ENCODE measurements around the gene MPZL2. TPM values are rescaled to one million over a fixed set of nuclear protein-coding genes. Genes with fewer than 3 reads are reported as not detected.

The MPZL2 gene
- total and polyA plus RNA-seq, 10 of the 15 experiments (the other 5 are each of a cell fraction or from before 2014, with no cell fraction given), result 0.81 to 4.8 (median 3.1) TPM

DNA sequence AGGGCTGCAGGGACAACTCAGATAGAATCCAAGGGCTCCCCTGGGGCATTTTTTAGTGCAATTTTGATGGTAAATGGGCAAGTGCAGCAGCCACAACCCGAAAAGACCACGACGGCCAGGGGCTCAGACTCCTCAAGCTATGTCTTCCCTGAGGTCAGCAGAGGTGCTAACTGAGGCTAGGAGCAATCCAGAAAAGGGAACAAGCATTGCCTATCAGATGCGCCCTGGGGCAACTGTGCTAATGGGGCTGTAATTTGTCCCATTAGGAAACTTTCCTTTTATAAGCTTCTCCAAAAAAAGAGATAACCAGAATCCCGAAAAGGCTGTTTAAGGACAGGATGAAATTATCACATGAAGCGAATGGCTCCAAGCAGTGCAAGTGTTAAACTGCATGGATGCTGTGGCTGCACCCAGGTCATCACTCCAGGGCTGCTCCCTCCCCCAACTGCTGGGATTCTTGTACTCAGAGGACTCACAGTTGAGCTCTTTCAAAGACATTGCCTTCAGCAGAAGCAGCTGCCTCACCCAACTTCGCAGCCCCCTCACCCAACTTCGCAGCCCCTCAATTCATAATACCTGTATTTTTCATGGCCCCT, 37.6 kb upstream of the MPZL2 start:
- intact Hi-C loops (cut with micrococcal nuclease; ENCODE audit: unreplicated experiment) (no loop called here), in situ Hi-C loops (cut with MboI) (no loop called here)
- Histone ChIP-seq H3K4me3 (no peak overlapping the region), H3K27ac (ENCODE audit: control insufficient read depth, insufficient read depth) (no peak overlapping the region), H3K4me2 (ENCODE audit: control insufficient read depth, insufficient read depth) (no peak overlapping the region), H2AFZ (ENCODE audit: control insufficient read depth, low read depth, low read length) (no peak overlapping the region), H3K27me3 (replicated peaks in 1 of 2; ENCODE audit: control insufficient read depth in 2 of 2, insufficient read depth in 2 of 2, low read length in 1 of 2) (peaks cover 0 to 2% of the 10 kb centered on the region in 2 experiments; a peak in 1 of 4 replicates), H4K20me1 (ENCODE audit: control insufficient read depth, insufficient read depth) (no peaks in the 10 kb centered on the region), H3K9ac (ENCODE audit: control insufficient read depth, insufficient read depth, low read length) (no peak overlapping the region), H3K79me2 (ENCODE audit: control insufficient read depth, insufficient read depth, low read length) (no peaks in the 10 kb centered on the region), H3K36me3 (ENCODE audit: control insufficient read depth in 2 of 2, insufficient read depth in 2 of 2, low read length in 1 of 2) (no peaks in the 10 kb centered on the region), H3K4me1 (ENCODE audit: control insufficient read depth, insufficient read depth, low read length) (peaks cover 4% of the 10 kb centered on the region; the same call in 1 of the 2 replicates), H3K9me3 (replicated peaks; ENCODE audit: control insufficient read depth, insufficient read depth, low read length) (no peaks in the 10 kb centered on the region; the same call in 2 of the 3 replicates)
- WGBS (ENCODE audit: insufficient coverage, insufficient replicate concordance, low lambda C conversion rate, missing lambda C conversion rate), result 4% methylated on average over 8 of the region's 8 CpGs
- SMC1A ChIA-PET (ENCODE audit: uncharacterized antibody, unreplicated experiment), result interaction anchor here (1.1 kb wide), 2 partner anchors 10 to 103 kb away, joined by 3 to 7 read pairs; no protein-coding TSS in a partner anchor
- ATAC-seq (no peak; the same call in 1 of the 3 replicates), FAIRE-seq (no peak), DNase-seq (ENCODE audit: low read depth, low spot score) (no peak)
- RAD21 ChIA-PET (ENCODE audit: unreplicated experiment), result interaction anchor here (1.4 kb wide), 1 partner anchor 52 kb away, joined by 6 read pairs; no protein-coding TSS in a partner anchor
- CTCF ChIA-PET, result interaction anchor here (0.5 to 2.8 kb wide), 8 partner anchors 10 to 230 kb away, joined by 3 to 14 read pairs (median 3); no protein-coding TSS in a partner anchor
- POLR2A ChIA-PET, result interaction anchor here (0.5 to 1.0 kb wide), 3 partner anchors 12 to 124 kb away, joined by 3 to 4 read pairs (median 4); no protein-coding TSS in a partner anchor
- BruUV-seq (replicated peaks), result no TSS peak
- TF ChIP-seq MEF2B (IDR thresholded peaks at IDR 0.05; ENCODE audit: partially characterized antibody, poor library complexity, severe bottlenecking) (peak; percentile 15), LARP7 (IDR thresholded peaks at IDR 0.05) (no peak)

- FAIRE-seq, result peak; percentile 47
- 7% methylated on average over 3 of the region's 3 CpGs for WGBS (ENCODE audit: insufficient coverage, insufficient replicate concordance, low lambda C conversion rate, missing lambda C conversion rate)
- TF ChIP-seq SMC3 (IDR thresholded peaks at IDR 0.05; ENCODE audit: borderline replicate concordance, low read length), result peak; percentile 73
- TF ChIP-seq, protein P1, sequence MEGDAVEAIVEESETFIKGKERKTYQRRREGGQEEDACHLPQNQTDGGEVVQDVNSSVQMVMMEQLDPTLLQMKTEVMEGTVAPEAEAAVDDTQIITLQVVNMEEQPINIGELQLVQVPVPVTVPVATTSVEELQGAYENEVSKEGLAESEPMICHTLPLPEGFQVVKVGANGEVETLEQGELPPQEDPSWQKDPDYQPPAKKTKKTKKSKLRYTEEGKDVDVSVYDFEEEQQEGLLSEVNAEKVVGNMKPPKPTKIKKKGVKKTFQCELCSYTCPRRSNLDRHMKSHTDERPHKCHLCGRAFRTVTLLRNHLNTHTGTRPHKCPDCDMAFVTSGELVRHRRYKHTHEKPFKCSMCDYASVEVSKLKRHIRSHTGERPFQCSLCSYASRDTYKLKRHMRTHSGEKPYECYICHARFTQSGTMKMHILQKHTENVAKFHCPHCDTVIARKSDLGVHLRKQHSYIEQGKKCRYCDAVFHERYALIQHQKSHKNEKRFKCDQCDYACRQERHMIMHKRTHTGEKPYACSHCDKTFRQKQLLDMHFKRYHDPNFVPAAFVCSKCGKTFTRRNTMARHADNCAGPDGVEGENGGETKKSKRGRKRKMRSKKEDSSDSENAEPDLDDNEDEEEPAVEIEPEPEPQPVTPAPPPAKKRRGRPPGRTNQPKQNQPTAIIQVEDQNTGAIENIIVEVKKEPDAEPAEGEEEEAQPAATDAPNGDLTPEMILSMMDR (IDR thresholded peaks at IDR 0.05 in 2 of 3, conservative IDR thresholded peaks at IDR 0.05 in 1 of 3; ENCODE audit: control insufficient read depth in 2 of 3, extremely low read depth in 1 of 3, insufficient read depth in 1 of 3, low read depth in 3 of 3, low read length in 3 of 3), result peak; percentile 60 to 64 (median 60); a peak in 5 of 6 replicates
- TF ChIP-seq RAD21 (IDR thresholded peaks at IDR 0.05; ENCODE audit: insufficient read depth, low read depth, low read length), result peak; percentile 66
- no peak for TF ChIP-seq EED (IDR thresholded peaks at IDR 0.05; ENCODE audit: low read depth)
- TF ChIP-seq RCOR1 (conservative IDR thresholded peaks at IDR 0.05; ENCODE audit: low read depth, low read length), result no peak
- TF ChIP-seq KAT2A (conservative IDR thresholded peaks at IDR 0.05; ENCODE audit: control insufficient read depth, low read depth, low read length), result no peak
- TF ChIP-seq PKNOX1 (IDR thresholded peaks at IDR 0.05), result no peak
- no peak for TF ChIP-seq ZNF274 (IDR thresholded peaks at IDR 0.05; ENCODE audit: insufficient read depth, insufficient read length)
- TF ChIP-seq POLR2AphosphoS5 (IDR thresholded peaks at IDR 0.05; ENCODE audit: low read length), result no peak
- no peak for TF ChIP-seq TARDBP (IDR thresholded peaks at IDR 0.05; ENCODE audit: borderline replicate concordance)
- TF ChIP-seq LARP7 (IDR thresholded peaks at IDR 0.05), result no peak
Observed at GRCh38 chr11:118295815-118296454, 31.8 kb upstream of the MPZL2 start.

More at GRCh38 chr11:118295815-118296454, 31.8 kb upstream of the MPZL2 start:
- CTCF ChIA-PET, result interaction anchor here (0.7 to 3.3 kb wide), 45 partner anchors 8 to 220 kb away, joined by 3 to 72 read pairs (median 5); partner anchors contain the start of genes CD3E and UBE4A
- no peak overlapping the region; the same call in 1 of the 2 replicates for H2AFZ ChIP-seq (ENCODE audit: control insufficient read depth, low read depth, low read length)
- RAD21 ChIA-PET (ENCODE audit: unreplicated experiment), result interaction anchor here (0.6 to 3.0 kb wide), 16 partner anchors 9 to 192 kb away, joined by 3 to 20 read pairs (median 4); partner anchors contain the start of genes JAML, MPZL3 and UBE4A
- H3K36me3 ChIP-seq (ENCODE audit: control insufficient read depth in 2 of 2, insufficient read depth in 2 of 2, low read length in 1 of 2), result no peaks in the 10 kb centered on the region
- SMC1A ChIA-PET (ENCODE audit: uncharacterized antibody, unreplicated experiment), result interaction anchor here (0.6 to 2.4 kb wide), 34 partner anchors 8 to 193 kb away, joined by 3 to 31 read pairs (median 4); partner anchors contain the start of genes CD3E and UBE4A
- no peaks in the 10 kb centered on the region; a peak in 1 of 4 replicates for H3K27me3 ChIP-seq (replicated peaks in 1 of 2; ENCODE audit: control insufficient read depth in 2 of 2, insufficient read depth in 2 of 2, low read length in 1 of 2)
- H3K27ac ChIP-seq (ENCODE audit: control insufficient read depth, insufficient read depth), result no peak overlapping the region
- DNase-seq (ENCODE audit: low read depth, low spot score), result no peak
- POLR2A ChIA-PET, result interaction anchor here (1.0 to 1.1 kb wide), 2 partner anchors 12 to 19 kb away, joined by 3 read pairs; no protein-coding TSS in a partner anchor
- no peaks in the 10 kb centered on the region for H3K79me2 ChIP-seq (ENCODE audit: control insufficient read depth, insufficient read depth, low read length)
- in situ Hi-C loops (cut with MboI), result no loop called here
- H3K4me2 ChIP-seq (ENCODE audit: control insufficient read depth, insufficient read depth), result no peak overlapping the region
- H3K9ac ChIP-seq (ENCODE audit: control insufficient read depth, insufficient read depth, low read length), result no peak overlapping the region
- no peaks in the 10 kb centered on the region; the same call in 2 of the 3 replicates for H3K9me3 ChIP-seq (replicated peaks; ENCODE audit: control insufficient read depth, insufficient read depth, low read length)
- intact Hi-C loops (cut with micrococcal nuclease; ENCODE audit: unreplicated experiment), result loop anchor here (2.0 to 10.0 kb wide), 3 partner anchors 57 to 279 kb away; partner anchors contain the start of gene ARCN1
- H3K4me1 ChIP-seq (ENCODE audit: control insufficient read depth, insufficient read depth, low read length), result no peaks in the 10 kb centered on the region
- no peak overlapping the region for H3K4me3 ChIP-seq
- H4K20me1 ChIP-seq (ENCODE audit: control insufficient read depth, insufficient read depth), result no peaks in the 10 kb centered on the region
- no TSS peak for BruUV-seq (replicated peaks)
- peak; percentile 88 for ATAC-seq

Data from GM12878 (cell line).